LoVo (cell line): ENCODE results near the gene FER.
"Not testable (repeated sequence)": the region's sequence is repeated elsewhere in the genome, so short reads cannot be mapped to it uniquely, and the experiment has no call there.

Source experiments
- DNase-seq: peaks from one replicate; pipeline ENCODE4 v3.0.0-alpha.2; 2016; ENCODE audit warnings: low spot score

FER gene

DNA sequence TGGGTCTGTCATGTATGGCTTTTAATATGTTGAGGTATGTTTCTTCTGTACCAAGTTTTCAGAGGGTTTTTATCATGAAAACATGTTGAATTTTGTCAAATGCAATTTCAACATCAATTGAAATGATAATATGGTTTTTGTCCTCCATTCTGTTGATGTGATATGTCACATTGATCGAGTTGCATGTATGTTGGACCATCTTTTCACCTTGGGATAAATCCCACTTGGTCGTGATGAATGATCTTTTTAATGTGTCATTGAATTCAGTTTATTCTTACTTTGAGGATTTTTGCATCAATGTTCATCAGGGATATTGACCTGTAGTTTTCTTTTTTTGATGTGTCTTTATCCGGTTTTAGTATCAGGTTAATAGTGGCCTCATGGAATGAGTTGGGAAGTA lies 373.5 kb downstream of the FER start:
- DNase-seq = no peak

DNA sequence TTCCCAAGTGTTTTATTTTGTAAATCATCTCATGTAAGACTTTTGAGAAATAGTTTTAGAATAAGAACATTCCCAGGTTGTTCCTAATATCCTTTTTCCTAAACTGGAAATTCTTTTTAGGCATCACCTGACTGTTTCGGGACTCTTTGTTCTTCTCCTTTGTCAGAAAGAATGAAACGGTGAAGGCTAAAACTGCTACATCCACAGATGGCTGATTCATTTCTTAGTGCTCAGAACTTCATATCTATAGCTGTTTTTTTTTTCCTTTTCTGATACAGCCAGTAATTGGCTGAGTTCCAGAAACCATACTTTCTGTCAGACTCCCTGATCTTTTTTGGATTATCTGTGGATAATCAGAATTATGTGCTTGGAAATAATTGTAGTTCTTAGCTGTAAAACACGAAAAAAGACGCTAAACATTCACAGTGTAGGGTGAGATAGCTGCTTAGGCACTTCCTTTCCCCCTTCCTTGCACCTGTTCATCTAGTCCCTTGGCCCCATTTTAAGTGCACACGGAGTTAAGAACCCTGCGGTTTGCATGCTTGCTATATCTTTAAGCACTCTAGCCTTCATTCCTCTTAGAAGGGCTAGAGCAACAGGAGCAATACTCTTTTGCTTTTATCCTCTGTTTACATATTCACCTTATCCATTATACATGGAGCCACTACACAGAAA lies 378.2 kb downstream of the FER start:
- no peak for DNase-seq

DNA sequence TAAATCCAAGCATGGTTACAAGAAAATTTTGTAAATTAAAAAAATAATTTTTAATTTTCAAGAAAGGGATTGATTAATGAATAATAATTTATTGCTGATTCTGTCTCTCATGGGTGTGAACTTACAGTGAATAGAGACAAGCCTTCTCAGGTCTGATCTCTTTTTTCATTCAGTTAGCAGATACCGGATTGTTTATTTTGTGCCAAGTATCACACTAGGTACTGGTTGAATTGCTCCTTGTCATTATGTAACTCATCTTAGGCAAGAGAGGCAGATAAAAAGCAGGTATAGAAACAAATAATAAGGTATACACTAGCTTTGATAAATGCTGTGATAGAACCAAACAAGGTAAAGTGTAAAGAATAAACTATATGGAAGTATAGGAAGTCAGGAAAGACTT lies 378.8 kb downstream of the FER start:
- DNase-seq = no peak

DNA sequence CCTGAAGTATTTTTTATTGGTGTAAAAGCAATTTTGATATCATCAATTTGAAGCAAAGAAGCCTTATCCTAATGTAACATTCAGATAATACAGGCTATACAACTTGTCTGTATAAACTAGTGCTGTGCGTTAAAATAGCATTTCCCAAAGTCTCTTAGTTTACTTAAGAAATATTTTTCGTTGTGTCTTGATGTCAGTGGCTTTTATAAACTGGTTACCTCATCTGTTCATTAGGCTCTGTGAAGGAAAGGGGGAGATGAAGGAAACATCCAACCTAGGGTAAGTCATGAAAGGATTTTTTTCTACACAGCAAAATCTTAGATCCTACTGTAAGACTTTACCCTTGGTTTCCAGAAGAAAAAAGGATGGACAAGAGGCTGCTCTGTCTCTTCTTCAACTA lies 389.2 kb downstream of the FER start:
- DNase-seq = no peak

DNA sequence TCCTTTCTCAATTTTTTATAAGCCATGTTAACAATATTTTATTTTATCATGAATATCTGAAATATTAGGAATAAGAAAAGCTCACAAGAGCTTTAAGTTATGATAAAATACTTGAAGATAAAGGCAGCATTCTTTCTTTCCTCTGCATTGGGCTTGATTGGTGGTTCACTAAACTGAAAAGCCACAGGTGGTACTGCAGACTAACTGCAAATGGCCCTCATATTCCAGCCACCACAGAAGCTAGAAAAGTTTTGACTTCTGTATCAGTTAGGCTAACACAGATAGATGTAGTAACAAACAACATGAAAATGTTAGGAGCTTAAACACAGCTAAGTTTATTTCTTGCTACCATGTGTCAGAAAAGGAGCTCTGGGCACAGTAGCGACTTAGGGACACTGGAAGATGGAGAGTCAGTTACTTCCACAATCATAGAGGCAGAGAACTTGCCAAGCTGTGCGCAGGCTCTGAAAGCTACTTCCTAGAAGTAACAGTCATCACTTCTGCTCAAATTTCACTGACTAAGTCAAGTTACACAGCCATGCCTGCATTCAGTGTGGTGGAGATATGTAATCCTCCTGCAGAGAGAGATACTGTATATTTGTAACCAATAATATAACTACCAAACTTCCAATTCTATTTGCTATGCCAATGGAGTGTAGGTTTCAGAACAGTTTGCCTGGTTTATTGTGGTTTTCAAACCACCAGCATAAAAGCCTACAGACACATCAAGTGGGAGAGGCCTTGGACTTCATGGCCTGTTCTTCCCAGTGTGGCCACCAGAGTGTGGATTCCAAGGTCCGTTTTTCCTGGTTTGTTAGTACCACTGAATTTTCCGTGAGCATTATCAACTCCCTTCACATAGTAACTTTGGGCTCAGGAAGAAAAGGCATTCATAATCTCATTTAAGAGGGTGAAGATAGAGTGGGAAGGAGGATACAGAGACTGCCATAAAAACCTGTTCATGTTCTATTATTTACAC lies 393.8 kb downstream of the FER start:
- DNase-seq = no peak

DNA sequence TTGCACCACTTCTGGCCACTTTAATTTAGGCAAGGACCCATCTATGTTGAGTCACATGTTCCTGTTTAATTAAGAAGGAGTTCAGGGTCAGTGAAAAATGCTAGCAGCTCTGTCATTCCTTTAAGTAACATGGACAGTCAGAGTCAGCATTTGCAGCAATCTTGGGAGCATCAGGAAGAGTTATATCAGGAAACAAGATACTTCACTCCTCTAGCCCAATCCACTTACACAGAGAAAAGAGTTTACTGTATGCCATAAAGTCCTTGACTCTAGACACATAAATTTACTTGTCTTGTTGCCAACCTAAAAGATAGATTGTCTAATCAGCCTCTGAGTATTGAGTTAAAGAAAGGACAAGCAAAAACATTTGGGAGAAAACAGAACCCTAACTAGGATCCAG lies 395.3 kb downstream of the FER start:
- DNase-seq = no peak

DNA sequence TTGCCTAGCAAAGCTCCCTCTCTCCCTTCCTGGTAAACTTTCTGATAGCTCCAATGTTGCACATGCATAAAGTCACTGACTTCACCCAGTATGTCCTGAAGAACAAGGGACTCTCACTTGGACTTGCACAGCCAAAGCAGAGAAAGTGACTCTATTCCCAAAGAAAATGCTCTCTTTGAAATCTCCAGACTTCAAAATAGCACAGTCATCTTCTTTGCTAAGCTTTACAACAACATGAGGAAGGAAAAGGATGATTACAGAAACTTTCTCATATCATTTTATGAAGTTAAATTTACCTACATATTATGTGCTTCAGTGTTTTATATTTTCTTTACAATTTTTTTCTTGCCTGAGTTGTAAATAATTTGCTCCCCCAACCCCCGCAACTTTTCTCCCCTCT lies 397.4 kb downstream of the FER start:
- DNase-seq = no peak

DNA sequence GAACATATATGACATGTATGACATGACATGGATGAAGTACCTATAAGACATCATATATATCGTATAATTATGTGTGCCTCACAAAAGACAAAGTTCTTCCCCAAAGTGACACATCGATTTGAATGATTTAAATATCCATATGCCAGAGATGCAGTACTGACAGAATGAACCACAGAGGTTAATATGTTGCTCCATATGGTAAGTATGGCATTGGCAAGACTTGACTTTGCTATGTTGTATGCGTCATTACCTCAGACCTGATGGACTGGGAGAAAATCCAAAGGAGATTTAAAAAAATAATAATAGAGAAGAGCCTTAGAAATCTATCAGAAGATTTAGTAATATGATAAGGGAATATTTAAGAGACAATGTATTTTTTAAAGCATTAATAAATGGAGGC lies 398.9 kb downstream of the FER start:
- DNase-seq = no peak

DNA sequence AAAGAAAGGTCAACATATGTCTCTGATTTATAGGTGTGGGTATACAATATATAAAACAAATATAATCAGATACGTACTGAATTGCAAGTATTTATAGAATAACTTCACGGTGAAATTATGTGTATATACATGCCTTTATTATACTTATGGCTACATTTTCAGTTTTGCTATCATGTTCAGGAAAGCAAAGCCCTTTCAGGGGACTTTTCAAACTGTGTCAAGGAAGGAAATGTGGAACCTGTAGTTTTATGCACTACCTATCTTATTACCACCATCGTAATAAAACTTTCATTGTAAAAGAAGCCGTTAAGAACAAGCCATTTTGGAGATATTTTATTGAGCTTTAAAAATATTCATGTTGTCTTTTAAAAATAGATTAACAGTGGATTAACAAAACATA lies 404.9 kb downstream of the FER start:
- no peak for DNase-seq

DNA sequence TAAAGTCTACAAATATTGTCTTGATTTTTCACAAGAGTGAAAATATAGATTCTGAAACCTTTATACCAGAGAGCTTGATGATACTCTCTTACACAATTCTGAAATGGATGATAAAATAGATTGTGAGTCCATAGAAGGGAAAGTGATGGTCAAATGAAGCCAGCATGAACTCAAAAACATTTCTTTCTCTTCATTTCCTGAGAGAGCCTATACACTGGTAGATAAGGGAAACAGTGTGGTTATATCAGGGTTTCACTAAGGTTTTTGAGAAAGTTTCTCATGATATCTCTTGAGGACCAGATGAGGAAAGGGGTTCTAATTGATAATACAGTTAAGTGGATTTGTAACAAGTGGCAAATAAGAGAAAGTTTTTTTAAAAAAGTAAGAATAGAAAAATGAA lies 407.9 kb downstream of the FER start:
- no peak for DNase-seq

DNA sequence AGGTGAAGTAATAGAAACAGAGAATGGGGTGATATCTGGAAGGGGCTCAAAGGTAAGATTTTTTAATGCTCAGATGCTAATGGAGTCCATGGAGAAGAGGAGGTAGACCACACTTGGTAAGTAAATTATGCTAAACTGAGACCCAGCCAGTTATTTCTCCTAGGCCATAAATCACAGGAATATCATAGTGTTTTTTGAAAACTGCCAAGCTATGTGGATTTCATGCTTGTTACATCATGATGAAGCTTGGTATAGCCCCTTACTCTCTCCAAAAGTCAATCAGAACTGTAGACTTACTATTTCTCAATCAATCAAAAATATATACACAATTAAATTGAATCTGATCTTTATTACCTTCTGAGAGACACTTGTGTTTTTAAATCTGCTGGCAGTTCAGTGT lies 409.2 kb downstream of the FER start:
- DNase-seq = no peak

DNA sequence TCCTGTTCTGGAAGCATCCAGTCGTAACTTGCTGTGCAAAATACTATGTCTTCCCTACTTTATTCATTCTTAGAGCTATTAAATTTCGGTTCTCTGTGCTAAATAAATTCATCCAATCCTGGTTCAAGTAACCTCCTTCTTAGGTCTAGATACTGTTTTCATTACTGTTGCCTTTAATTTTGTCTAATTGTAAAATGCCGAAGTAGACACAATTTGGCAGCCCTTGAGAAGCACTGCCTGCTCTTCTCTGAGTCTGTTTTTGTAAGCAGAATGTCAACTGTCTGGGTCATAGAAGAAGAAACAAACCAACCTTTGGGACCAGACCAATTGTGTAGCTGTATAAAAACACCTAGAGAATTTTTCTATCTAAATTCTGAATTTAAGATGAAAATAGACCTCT lies 412.8 kb downstream of the FER start:
- no peak for DNase-seq

DNA sequence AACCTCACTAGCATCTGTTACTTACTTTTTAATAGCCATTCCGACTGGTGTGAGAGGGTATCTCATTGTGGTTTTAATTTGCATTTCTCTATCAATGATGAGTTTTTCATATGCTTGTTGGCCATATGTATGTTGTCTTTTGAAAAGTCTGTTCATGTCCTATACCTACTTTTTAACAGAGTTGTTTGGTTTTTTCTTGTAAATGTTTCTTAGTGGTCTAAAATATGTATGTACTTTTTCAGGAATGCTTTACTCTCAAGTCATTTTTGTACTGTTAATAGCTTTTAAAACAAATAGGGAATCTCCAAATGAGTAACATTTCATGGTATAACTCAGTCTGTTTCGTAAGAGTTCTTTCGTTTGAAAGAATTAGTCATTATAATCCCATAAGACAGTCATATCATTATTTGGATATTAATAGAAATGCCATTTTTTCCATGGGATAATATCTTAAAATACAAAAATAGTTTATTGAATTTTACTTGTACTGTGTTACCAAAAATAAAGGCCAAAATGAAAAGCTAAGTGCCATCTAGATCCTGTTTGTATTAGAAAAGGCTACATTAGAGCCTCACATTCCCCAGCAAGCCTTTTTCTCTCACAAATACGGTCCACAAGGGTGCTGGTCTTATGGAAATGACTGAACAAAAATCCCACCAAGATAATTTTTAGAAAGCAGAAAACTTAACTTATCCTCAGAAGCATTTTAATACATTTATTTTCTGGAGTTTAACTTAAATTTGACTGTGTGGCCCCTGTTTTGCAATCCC lies 414.4 kb downstream of the FER start:
- DNase-seq = no peak

DNA sequence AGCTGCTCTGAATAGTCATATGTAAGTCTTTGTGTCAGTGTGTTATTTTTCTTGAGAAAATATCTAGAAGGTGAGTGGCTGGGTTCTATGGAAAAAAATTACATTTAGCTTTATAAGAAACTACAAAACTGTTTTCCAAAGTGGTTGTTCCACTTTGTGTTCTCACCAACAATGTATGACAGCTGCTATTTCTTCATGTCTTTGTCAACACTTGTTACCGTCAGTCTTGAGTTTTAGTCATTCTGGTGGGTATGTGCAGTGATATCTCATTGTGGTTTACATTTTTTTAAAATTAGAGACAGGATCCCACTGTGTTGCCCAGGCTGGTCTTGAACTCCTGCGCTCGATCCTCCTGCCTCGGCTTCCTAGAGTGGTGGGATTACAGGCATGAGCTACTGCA lies 415.6 kb downstream of the FER start:
- no peak for DNase-seq

DNA sequence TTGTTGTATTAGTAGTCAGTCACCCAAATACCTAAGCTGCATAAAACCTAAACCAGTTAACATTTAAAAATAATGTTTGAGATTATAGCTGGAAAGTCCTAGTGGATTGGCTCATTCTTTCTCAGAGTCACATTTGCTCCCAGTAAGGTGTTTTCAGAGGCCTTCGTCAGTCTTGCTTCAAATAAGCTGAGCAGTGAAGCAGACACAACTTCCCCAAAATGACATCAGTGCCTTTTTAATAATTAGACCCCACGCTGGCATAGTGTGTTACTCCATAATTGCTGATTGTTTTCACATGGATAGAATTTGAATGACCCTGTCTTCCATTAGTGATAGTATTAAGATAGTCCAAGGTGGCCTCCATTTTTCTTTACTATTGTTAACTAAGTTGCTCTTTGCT lies 416.3 kb downstream of the FER start:
- no peak for DNase-seq

DNA sequence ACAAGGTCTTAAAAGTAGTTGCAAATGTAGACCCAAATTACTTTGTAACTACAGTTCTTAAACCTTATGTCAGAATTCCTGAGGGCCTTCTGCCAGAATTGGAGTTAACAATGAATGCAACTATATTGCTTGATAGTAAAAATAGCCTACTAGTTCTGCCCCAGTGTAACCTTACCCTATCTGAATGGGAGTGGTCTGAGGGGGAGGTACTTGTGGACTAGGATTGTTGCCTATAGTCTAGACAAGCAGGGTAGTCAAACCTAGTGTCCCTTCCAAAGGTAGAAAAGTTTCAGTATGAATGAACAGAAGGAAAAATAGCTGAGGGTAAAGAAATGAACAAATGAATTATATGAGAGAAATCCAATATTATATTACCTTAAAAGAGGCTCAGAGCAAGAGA lies 419.9 kb downstream of the FER start:
- no peak for DNase-seq

DNA sequence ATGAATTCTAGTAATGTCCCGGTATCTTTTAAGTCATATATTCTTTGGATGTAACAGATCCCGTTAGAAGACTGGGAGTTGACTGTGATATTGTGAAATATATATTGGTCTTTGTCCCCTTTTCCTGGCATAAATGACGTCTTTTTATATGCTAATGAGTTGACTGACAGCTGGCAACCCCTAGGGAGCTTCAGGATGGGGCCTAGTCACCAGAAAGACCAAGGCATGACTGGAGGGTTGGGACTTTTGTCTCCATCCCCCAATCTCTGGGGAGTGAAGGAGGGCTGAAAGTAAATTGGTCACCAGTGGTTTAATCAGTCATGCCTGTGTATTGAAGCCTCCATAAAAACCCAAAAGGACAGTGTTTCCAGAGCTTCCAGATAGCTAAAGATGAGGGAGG lies 420.5 kb downstream of the FER start:
- DNase-seq = no peak

DNA sequence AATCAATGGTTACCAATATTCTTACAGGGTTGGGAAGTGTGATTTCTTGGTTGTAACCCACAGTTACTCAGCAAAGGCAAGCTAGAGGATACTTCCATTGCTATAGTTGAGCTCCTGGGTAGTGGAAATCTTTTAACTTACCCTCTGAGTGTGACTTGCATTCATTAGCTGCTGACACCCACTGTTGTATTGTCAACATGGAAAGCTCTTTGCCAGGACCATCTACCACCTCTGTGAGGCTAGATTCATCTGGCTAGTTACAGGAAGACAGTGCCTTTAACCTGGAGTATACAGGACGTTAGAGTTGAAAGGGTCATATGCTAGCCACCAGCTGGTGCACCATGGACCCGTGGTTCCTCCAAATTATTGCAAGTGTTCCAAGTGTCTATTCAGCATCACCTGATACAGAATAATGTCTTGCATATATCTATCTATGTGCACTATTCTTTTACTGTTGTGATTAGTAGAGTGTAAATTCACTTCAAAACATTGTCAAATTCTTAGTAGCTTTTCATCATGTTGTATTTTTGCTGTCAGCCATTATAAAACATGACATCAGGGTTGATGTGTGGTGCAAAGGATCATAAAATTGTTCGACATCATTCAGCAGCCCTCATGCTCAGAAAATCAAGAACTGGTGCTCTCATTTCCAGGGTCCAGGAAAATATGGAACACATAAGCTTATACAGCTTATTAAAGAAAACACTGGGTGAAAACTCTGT lies 423.1 kb downstream of the FER start:
- DNase-seq = no peak

DNA sequence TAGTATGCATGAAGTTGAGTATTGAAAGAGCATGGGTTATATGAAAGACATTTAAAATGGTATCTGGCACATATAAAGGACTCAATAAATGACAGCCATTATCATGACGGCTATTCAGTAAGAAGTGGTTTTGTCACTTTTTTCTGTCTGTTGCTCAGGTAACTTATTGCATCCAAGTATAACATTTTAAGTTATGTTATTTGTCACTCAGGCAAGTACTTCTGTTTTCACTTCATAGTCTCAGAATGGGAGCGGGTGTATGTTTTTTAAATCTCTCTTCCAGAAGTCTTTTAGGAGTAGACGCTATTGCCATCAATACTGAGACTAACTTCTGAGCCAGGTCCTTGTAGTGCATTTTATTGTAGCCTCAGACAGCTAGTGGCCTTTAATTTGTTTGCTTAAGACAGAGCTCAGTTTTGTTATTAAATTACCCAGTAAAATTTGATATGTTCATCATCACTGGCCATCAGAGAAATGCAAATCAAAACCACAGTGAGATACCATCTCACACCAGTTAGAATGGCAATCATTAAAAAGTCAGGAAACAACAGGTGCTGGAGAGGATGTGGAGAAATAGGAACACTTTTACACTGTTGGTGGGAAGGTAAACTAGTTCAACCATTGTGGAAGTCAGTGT lies 423.9 kb downstream of the FER start:
- not testable (repeated sequence) for DNase-seq

DNA sequence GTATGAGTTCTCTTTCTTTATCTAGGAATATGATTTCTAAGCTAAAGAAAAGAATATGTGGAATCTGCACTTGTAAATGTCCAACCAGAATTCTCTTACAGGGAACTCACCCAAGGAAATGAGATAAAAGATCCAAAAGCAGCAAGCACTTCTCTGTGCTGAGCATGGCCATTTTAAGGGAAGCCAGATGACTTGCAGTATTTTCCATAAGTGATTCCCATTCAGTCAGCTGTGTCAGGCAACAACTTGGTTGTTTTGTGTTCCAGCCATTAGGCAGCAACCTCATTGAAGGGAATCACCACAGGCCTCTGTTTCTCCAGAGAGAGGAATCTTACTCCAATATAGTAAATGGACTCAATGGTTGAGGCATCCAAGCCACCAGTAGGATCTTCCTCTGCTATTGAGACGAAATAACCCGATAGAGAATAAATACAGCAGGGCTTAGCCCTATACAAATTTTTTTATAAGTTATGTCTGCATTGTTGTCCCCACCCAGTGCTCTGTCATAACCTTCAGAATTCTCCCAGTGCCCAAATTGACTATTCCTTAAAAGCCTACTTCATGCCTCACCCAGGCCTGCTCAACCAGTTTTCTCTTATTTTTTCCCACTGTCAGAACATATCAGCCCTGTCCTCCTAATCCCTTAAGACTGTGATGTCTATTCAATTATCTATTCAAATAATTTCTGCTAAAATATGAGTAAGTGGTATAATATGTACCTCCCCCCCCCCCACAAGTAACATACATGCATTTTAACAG lies 425.5 kb downstream of the FER start:
- DNase-seq = no peak

DNA sequence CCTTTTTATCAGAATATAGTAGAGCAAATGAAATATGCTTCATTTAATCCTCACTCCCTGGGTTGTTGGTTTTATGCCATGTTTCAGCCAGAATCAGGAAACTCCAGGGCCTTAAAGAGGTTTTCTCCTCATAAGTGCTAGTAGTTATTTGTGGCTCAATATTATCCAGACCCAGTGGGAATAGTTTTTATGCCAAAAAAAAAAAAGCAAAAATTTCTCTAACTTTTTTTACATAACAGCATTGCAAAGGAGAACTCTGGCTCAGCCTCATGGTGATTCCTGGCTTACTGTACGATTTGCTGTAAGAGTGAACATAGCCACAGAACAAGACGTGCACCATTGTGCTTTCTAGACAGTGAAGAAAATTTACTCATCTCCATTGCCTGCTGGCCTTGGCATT lies 429.5 kb downstream of the FER start:
- no peak for DNase-seq
